ENCODE measurements around the gene OR13C8. TPM values are rescaled to one million over a fixed set of nuclear protein-coding genes. Genes with fewer than 3 reads are reported as not detected.

OR13C8 gene
- total RNA-seq, 3 donors from 2014 or later, result not detected

DNA sequence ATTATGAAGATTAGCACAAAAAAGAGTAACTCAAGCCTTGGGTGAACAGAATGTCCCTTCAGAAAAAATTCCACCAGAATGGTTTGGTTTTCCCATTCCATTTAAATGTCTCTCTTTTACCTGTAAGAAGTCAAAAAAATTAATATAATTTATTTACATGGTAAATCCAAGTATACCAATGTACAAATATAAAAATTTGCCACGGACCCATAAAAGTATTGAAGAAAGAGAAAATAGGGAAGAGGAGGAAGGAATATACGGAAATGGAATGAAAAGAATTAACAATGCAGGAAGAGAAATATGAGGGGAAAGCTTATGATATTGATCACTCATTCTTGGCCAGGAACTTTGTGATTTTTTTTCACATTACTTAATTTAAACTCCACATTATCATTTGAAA is 49.1 kb downstream of the OR13C8 start, which contains the start of gene OR13C9:
Gene OR13C9 (minus strand): TSS at position 101 of the 400 bp plus-strand sequence. CDS start 0 bp downstream, at position 101.
- TF ChIP-seq, protein P1, sequence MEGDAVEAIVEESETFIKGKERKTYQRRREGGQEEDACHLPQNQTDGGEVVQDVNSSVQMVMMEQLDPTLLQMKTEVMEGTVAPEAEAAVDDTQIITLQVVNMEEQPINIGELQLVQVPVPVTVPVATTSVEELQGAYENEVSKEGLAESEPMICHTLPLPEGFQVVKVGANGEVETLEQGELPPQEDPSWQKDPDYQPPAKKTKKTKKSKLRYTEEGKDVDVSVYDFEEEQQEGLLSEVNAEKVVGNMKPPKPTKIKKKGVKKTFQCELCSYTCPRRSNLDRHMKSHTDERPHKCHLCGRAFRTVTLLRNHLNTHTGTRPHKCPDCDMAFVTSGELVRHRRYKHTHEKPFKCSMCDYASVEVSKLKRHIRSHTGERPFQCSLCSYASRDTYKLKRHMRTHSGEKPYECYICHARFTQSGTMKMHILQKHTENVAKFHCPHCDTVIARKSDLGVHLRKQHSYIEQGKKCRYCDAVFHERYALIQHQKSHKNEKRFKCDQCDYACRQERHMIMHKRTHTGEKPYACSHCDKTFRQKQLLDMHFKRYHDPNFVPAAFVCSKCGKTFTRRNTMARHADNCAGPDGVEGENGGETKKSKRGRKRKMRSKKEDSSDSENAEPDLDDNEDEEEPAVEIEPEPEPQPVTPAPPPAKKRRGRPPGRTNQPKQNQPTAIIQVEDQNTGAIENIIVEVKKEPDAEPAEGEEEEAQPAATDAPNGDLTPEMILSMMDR (IDR thresholded peaks at IDR 0.05), result no peak
- DNase-seq, result no peak
- intact Hi-C loops (cut with DNase I, micrococcal nuclease), result no loop called here

More for the DNA sequence above, 49.1 kb downstream of the OR13C8 start, which contains the start of gene OR13C9:
- Histone ChIP-seq H3K4me1 (ENCODE audit: low read depth) (no peaks in the 10 kb centered on the region), H3K9me3 (no peaks in the 10 kb centered on the region), H3K4me3 (no peak within 1 kb of the TSS), H3K36me3 (ENCODE audit: low read depth) (no peaks in the 10 kb centered on the region)
- no peak for ATAC-seq

Other genes starting within 250 kb of the OR13C8 start
- not detected for gene OR13F1, start 64.9 kb upstream of the OR13C8 start, total RNA-seq
- not detected for gene OR13C4, start 42.0 kb upstream of the OR13C8 start, total RNA-seq
- gene OR13C3, start 32.3 kb upstream of the OR13C8 start, total RNA-seq, result not detected
- not detected for gene OR13C5, start 30.2 kb downstream of the OR13C8 start, total RNA-seq
- gene OR13C2, start 36.5 kb downstream of the OR13C8 start, total RNA-seq, result not detected
- gene OR13C9, start 49.0 kb downstream of the OR13C8 start, total RNA-seq, result not detected
- not detected for gene OR13D1, start 125.3 kb downstream of the OR13C8 start, total RNA-seq
- 10 to 100 TPM; 23.7 to 51.2 (median 34.6) TPM for gene NIPSNAP3A, start 178.5 kb downstream of the OR13C8 start, total RNA-seq
- 1 to 10 TPM in 2 of 3 donors, under 1 TPM in 1; 0.98 to 1.3 (median 1.1) TPM for gene NIPSNAP3B, start 195.0 kb downstream of the OR13C8 start, total RNA-seq

Data from mucosa of descending colon (tissue), 3 donors.